DMS79 treated with DMSO at 0.1 percent for 48 hours (cell line): ENCODE data around the gene BIN1.
"Not testable (repeated sequence)": the region's sequence is repeated elsewhere in the genome, so short reads cannot be mapped to it uniquely, and the experiment has no call there.

Experiments
- DNase-seq: peaks from one replicate; lab custom pipeline; 2025; lab: John Stamatoyannopoulos, UW

The BIN1 gene

DNA sequence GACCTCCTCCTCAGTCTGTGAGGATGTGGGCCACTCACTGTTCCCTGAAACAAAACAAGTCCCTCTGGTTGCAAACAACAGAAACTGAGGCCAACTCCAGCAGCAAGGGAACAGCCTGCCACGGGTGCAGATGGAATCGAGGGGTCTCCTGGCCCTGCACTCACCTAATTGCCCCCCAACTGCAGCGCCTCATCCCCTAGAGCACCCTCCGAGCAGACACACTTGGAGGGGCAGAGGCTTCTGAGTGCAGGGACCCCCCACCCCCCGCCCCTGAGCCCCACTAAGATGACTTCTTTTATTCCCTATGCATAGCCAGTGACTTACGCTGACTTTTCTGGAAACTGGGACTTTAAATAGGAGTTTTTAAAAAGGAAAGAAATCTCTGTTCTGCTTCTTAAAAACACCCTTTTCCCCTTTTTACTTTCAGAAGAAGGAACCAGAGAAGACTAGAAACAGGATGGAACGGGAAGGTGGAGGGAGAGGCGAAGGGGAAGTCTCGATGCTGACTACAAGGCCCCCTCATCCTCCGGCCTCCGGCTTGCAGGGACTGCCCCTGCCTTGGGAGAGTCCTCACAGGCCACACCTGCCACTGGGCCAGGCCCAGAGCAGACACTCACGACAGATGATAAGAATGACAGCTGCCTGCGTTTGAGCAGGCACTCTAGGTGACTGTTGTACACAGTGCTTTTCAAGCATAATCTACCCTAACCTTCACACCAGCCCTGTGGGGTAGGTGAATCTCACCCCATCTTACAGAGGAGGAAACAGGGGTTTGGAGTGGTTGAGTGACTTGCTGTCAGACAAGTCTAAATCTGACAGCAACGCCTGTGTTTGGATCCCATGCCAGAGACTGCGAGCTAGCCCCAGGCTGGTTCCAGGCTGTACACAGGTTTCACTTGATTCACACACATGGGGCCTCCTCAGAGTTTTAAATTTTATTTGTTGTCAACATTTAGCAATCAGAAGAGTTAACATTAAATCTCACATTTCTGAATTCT is 28.2 kb upstream of the BIN1 start:
- no peak for DNase-seq

- no peak for DNase-seq
These were observed 27.3 kb upstream of the BIN1 start for GRCh38 chr2:127134235-127134634.

GRCh38 chr2:127133793-127134192 is 26.8 kb upstream of the BIN1 start:
- DNase-seq = no peak

DNA sequence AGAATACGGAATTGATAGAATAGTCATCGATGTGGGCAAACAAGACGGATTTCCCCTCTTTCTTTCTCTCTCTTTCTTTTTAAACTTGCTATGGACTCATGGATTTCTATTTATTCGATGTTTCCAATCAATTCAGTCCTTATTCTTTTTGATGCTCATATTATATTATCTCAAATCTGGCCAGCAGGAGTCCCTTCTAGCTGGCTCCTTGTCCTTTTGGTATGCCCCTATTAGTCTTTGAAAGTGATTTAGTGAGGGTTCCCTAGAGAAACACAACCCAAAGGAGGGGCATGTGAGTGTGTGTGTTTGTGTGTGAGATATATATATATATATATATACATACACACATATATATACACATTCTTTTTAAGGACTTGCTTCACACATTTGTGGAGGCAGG is 23.5 kb upstream of the BIN1 start:
- DNase-seq = no peak

DNA sequence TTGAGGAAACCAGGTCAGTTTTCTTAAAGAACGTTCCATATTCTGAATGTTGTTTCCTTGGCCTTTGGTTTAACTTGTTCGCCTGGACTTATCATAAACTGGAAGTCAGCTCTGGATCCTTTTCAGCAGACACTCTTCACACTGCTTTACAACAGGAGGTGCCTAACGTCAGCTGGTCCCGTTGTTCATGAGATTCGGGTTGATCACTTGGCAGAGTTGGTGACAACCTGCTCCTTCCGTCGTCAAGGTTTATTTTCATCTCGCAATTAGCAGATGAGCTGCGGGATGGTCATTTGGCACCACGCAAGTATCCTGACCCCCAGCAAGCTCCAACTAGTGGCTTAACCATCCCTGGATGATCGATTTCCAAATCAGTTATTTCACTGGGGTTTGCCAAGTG is 23.0 kb upstream of the BIN1 start:
- DNase-seq = no peak

- peak; percentile 12 for DNase-seq
These were observed 21.5 kb upstream of the BIN1 start for GRCh38 chr2:127128445-127128904.

- DNase-seq = no peak
These were observed 18.9 kb upstream of the BIN1 start for GRCh38 chr2:127125821-127126220.

DNA sequence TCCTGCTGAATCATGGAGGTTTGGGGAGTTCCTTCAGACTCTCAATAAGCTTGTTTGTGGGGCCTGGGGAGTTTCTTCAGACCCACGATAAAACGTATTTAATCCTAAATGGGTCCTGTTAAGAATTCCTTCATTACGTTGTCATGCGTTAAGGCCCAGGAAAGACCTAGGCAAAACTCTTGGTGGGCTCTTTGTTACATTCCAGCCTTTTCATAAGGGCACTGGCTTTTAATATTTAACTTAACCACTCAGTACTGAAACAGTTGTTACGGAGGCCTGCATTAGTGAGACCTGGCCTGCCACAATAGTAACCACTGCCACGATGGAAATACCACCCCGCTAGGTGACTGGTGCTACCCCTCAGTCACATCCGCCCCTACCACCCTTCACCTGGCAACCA is 17.5 kb upstream of the BIN1 start:
- DNase-seq = no peak

- peak; percentile 26 for DNase-seq
These were observed 15.5 kb upstream of the BIN1 start for GRCh38 chr2:127122361-127123027.

DNA sequence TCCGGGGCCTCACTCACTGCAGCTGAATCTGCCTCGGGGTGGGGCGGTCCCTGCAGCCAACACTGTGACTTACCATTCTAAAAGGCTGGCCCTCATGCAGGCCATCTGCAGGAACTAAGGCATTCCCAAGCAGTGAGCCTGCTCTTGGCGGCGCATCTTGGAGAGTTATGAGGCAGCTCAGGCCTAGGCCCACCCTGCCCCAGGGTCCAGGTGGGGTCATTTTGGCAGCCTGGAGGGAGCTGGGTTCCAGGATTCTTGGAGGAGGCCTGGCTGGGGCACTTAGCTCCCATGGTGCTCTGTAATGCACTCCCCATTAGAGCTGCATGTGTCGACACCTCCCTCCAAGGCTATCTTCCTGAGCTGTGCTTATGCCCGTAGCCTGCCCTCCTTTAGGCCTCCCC is 14.8 kb upstream of the BIN1 start:
- DNase-seq = no peak

GRCh38 chr2:127121353-127121752 is 14.4 kb upstream of the BIN1 start:
- no peak for DNase-seq

GRCh38 chr2:127120408-127120807 is 13.5 kb upstream of the BIN1 start:
- DNase-seq = not testable (repeated sequence)

GRCh38 chr2:127118467-127118866 is 11.5 kb upstream of the BIN1 start:
- DNase-seq = no peak

- no peak for DNase-seq
These were observed 11.1 kb upstream of the BIN1 start for GRCh38 chr2:127118038-127118437.

DNA sequence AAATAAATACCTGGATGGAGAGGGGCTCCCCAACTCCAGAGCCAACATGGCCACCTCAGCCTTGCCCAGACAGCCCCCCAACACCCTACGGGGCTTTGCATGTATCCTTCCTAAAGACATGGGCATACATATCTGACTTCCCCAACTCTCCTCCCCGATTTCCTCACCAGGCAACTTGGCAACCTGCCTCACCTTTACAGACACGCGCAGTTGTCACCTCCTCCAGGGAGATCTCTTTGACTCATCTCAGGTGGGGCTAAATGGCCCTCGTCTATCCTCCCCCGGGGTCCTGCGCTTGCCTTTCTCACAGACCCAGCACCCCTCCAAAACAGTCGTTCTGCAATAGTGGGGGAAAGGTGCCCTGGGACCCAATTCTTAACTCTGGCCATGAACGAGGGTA is 10.6 kb upstream of the BIN1 start:
- DNase-seq = no peak

DNA sequence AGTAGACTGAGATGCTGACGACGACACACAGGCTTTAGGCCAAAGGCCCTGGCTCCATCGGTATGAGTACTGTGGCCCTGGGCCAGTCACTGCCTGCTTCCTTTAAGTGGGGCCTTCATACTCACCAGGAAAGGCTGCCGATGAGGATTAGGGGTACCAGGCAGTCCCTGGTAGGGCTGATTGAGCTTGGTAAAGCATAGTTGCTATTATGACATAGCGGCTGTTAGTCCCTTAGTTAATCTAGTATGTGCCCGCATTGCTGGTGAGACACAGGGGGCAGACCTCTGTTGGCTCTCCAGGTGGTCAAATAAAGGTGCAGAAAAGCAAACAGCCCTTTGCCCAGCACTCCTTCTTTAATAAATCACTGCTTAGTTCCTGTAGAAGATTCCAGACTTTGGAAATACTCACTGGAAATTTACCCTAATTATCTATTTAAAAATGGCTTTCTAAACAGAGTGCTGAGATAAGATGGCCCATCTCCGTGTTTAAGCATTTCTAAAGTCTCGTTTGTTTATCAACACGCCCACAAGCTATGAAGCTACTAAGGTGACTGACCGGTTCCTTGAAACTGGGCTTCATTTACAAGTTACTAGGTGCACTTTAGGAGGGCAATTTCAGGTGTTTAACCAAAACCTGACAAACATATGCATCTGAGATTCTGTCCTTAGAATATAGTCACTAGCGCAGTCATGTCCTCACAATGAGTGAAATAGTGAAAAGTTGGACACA is 8.7 kb upstream of the BIN1 start:
- no peak for DNase-seq

DNA sequence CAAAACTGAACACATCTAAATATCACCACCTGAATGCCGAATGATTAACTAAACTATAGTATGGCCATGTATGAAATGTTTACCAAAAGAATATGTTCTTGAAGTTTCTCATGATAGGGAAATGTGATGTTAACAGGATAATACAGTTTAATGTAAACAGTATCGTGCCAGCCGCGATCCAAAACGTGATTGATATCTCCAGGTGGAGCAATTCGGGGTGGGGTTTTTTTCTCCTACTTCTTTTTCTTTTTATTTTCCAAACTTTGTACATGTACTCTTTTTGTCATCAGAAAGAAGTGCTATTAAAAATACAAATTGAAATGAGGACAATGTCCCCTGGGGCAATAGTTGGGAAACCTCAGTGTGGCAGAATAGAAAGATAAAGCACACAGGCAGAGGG is 4.0 kb upstream of the BIN1 start:
- no peak for DNase-seq

- DNase-seq = no peak
These were observed 1.2 kb upstream of the BIN1 start for GRCh38 chr2:127108090-127108523.

- DNase-seq = peak; percentile 40
These were observed 657 bp upstream of the BIN1 start for GRCh38 chr2:127107622-127107999.

GRCh38 chr2:127106457-127106990 is 430 bp downstream of the BIN1 start:
- DNase-seq = peak; percentile 31

- DNase-seq = peak; percentile 52
These were observed 1.1 kb downstream of the BIN1 start for GRCh38 chr2:127105656-127106456.
